Measurements from ENCODE around the gene CTAGE1. TPM values are rescaled to one million over a fixed set of nuclear protein-coding genes. Genes with fewer than 3 reads are reported as not detected.

CTAGE1 gene
- total and polyA plus RNA-seq, 2 donors (not counting 1 experiment from before 2014, with no cell fraction given) = not detected

GRCh38 chr18:22412176-22412911 lies 5.4 kb downstream of the CTAGE1 start:
- Histone ChIP-seq H3K4me1 (ENCODE audit: control insufficient read depth in 2 of 2, insufficient read depth in 2 of 2, low read length in 2 of 2) (no peaks in the 10 kb centered on the region), H2AFZ (ENCODE audit: insufficient read depth, low read depth, low read length, poor library complexity, severe bottlenecking) (no peak overlapping the region), H3K36me3 (replicated peaks in 1 of 2; ENCODE audit: control extremely low read depth in 1 of 2, control insufficient read depth in 1 of 2, extremely low read depth in 1 of 2, insufficient read depth in 2 of 2, low read length in 1 of 2) (no peaks in the 10 kb centered on the region), H4K20me1 (ENCODE audit: control insufficient read depth, insufficient read depth, low read length, poor library complexity, severe bottlenecking) (no peaks in the 10 kb centered on the region), H3K9ac (ENCODE audit: low read length) (no peak overlapping the region), H3K4me3 (ENCODE audit: control extremely low read depth in 1 of 5, extremely low read depth in 1 of 5, insufficient read depth in 1 of 5, low read depth in 2 of 5, low read length in 4 of 5) (no peak overlapping the region), H3K4me2 (replicated peaks; ENCODE audit: low read depth, low read length, poor library complexity, severe bottlenecking) (no peak overlapping the region), H3K27me3 (replicated peaks in 1 of 4; ENCODE audit: control extremely low read depth in 1 of 4, control insufficient read depth in 3 of 4, insufficient read depth in 4 of 4, low read length in 3 of 4) (no peaks in the 10 kb centered on the region), H3K9me3 (ENCODE audit: control extremely low read depth in 1 of 3, control insufficient read depth in 2 of 3, insufficient read depth in 1 of 3, low read length in 2 of 3) (peaks cover 0 to 3% (median 0%) of the 10 kb centered on the region in 3 donors), H3K79me2 (ENCODE audit: control insufficient read depth, insufficient read depth, low read length) (no peaks in the 10 kb centered on the region), H3K27ac (ENCODE audit: low read length in 2 of 2) (no peak overlapping the region)
- H3K4me3 Mint-ChIP-seq = no peak overlapping the region
- H3K4me1 Mint-ChIP-seq = no peaks in the 10 kb centered on the region
- H3K27me3 Mint-ChIP-seq = no peaks in the 10 kb centered on the region
- ChIA-PET CTCF (no interaction called here), POLR2A (no interaction called here)
- TF ChIP-seq CTCF (IDR thresholded peaks at IDR 0.05) (no peak), EZH2 (IDR thresholded peaks at IDR 0.05; ENCODE audit: borderline replicate concordance, insufficient read depth, low read depth, low read length, poor library complexity, severe bottlenecking) (no peak)
- no peak overlapping the region for H3K27ac Mint-ChIP-seq
- DNase-seq = no peak
- ATAC-seq (ENCODE audit: low read depth) = no peak
- H3K9me3 Mint-ChIP-seq (ENCODE audit: insufficient read depth) = peaks cover 3% of the 10 kb centered on the region
- WGBS (ENCODE audit: insufficient coverage) = 80% methylated on average over 1 of the region's 4 CpGs
- intact Hi-C loops (cut with micrococcal nuclease) = no loop called here

GRCh38 chr18:22411446-22411845 lies 6.3 kb downstream of the CTAGE1 start:
- H3K79me2 ChIP-seq (ENCODE audit: control insufficient read depth, insufficient read depth, low read length) = no peaks in the 10 kb centered on the region
- H3K27me3 ChIP-seq (replicated peaks in 1 of 4; ENCODE audit: control extremely low read depth in 1 of 4, control insufficient read depth in 3 of 4, insufficient read depth in 4 of 4, low read length in 3 of 4) = no peaks in the 10 kb centered on the region
- H3K36me3 ChIP-seq (replicated peaks in 1 of 2; ENCODE audit: control extremely low read depth in 1 of 2, control insufficient read depth in 1 of 2, extremely low read depth in 1 of 2, insufficient read depth in 2 of 2, low read length in 1 of 2) = no peaks in the 10 kb centered on the region
- H3K9ac ChIP-seq (ENCODE audit: low read length) = no peak overlapping the region
- H3K4me3 ChIP-seq (ENCODE audit: control extremely low read depth in 1 of 5, extremely low read depth in 1 of 5, insufficient read depth in 1 of 5, low read depth in 2 of 5, low read length in 4 of 5) = no peak overlapping the region
- H4K20me1 ChIP-seq (ENCODE audit: control insufficient read depth, insufficient read depth, low read length, poor library complexity, severe bottlenecking) = no peaks in the 10 kb centered on the region
- no peak for DNase-seq
- Mint-ChIP-seq H3K4me3 (no peak overlapping the region), H3K4me1 (no peaks in the 10 kb centered on the region), H3K27me3 (no peaks in the 10 kb centered on the region), H3K9me3 (ENCODE audit: insufficient read depth) (peaks cover 3% of the 10 kb centered on the region), H3K27ac (no peak overlapping the region)
- no peak overlapping the region for H3K4me2 ChIP-seq (replicated peaks; ENCODE audit: low read depth, low read length, poor library complexity, severe bottlenecking)
- intact Hi-C loops (cut with micrococcal nuclease) = no loop called here
- no peak for TF ChIP-seq CTCF (IDR thresholded peaks at IDR 0.05)
- no peak for TF ChIP-seq EZH2 (IDR thresholded peaks at IDR 0.05; ENCODE audit: borderline replicate concordance, insufficient read depth, low read depth, low read length, poor library complexity, severe bottlenecking)
- no peak overlapping the region for H2AFZ ChIP-seq (ENCODE audit: insufficient read depth, low read depth, low read length, poor library complexity, severe bottlenecking)
- no peaks in the 10 kb centered on the region for H3K4me1 ChIP-seq (ENCODE audit: control insufficient read depth in 2 of 2, insufficient read depth in 2 of 2, low read length in 2 of 2)
- POLR2A ChIA-PET = no interaction called here
- WGBS (ENCODE audit: insufficient coverage) = no CpG with 5 or more reads among the region's 5 CpGs
- CTCF ChIA-PET = no interaction called here
- H3K9me3 ChIP-seq (ENCODE audit: control extremely low read depth in 1 of 3, control insufficient read depth in 2 of 3, insufficient read depth in 1 of 3, low read length in 2 of 3) = peaks cover 0 to 4% (median 0%) of the 10 kb centered on the region in 3 donors
- no peak overlapping the region for H3K27ac ChIP-seq (ENCODE audit: low read length in 2 of 2)
- no peak for ATAC-seq (ENCODE audit: low read depth)
